Measurements from ENCODE around the gene ZNF536. TPM values are rescaled to one million over a fixed set of nuclear protein-coding genes. Genes with fewer than 3 reads are reported as not detected.

ZNF536 gene
- total and polyA plus RNA-seq, 2 of the 4 experiments (the other 2 are of a cell fraction) = not detected

GRCh38 chr19:30381366-30381765 is 9.2 kb downstream of the ZNF536 start:
- Histone ChIP-seq H3K9ac (ENCODE audit: low read depth, low read length) (no peak overlapping the region), H3K36me3 (ENCODE audit: control insufficient read depth, insufficient read depth, low read length) (no peaks in the 10 kb centered on the region), H3K4me3 (ENCODE audit: insufficient read depth, low read depth, low read length) (no peak overlapping the region), H3K14ac (replicated peaks; ENCODE audit: low read depth, low read length) (no peak overlapping the region), H3K27me3 (ENCODE audit: control insufficient read depth, insufficient read depth, low read length) (no peaks in the 10 kb centered on the region), H2BK5ac (ENCODE audit: low read depth, low read length, poor library complexity, severe bottlenecking) (no peak overlapping the region), H3K4me1 (ENCODE audit: control insufficient read depth, insufficient read depth, low read length) (no peaks in the 10 kb centered on the region), H2BK15ac (ENCODE audit: low read depth, low read length) (no peak overlapping the region), H4K91ac (ENCODE audit: insufficient read depth, low read depth, low read length) (no peak overlapping the region), H3K79me1 (ENCODE audit: low read depth in 1 of 2, low read length in 2 of 2) (no peaks in the 10 kb centered on the region), H4K20me1 (ENCODE audit: insufficient read depth, low read length) (no peaks in the 10 kb centered on the region), H3K23ac (ENCODE audit: low read depth, low read length) (no peak overlapping the region), H2AK9ac (replicated peaks; ENCODE audit: low read depth, low read length, poor library complexity) (no peak overlapping the region), H4K8ac (ENCODE audit: low read depth in 2 of 2, low read length in 2 of 2) (no peak overlapping the region), H3K4ac (ENCODE audit: low read depth, low read length) (no peak overlapping the region), H3K18ac (ENCODE audit: low read depth, low read length) (no peak overlapping the region), H2BK120ac (ENCODE audit: low read depth, low read length) (no peak overlapping the region), H4K5ac (ENCODE audit: low read depth, low read length) (no peak overlapping the region), H2BK20ac (ENCODE audit: low read depth, low read length) (no peak overlapping the region), H3K9me1 (ENCODE audit: insufficient read depth, low read length) (no peaks in the 10 kb centered on the region), H3K4me2 (ENCODE audit: low read depth, low read length) (no peak overlapping the region), H2AK5ac (ENCODE audit: low read depth, low read length) (no peak overlapping the region), H3K9me3 (ENCODE audit: control insufficient read depth, insufficient read depth, low read length) (peaks cover 29% of the 10 kb centered on the region), H2AFZ (replicated peaks; ENCODE audit: low read length, poor library complexity) (no peak overlapping the region), H3K27ac (ENCODE audit: insufficient read depth, low read length) (no peak overlapping the region), H3K56ac (ENCODE audit: extremely low read depth, insufficient read depth, low read length) (no peak overlapping the region)
- dilution Hi-C loops (cut with HindIII; ENCODE audit: low sequenced_read_pairs, unreplicated experiment) = no loop called here
- ATAC-seq (ENCODE audit: low read depth) = no peak
- BruUV-seq (replicated peaks) = no TSS peak
- ChIA-PET POLR2A (ENCODE audit: unreplicated experiment) (no interaction called here), CTCF (no interaction called here)
- DNase-seq = no peak
- TF ChIP-seq CHD1 (IDR thresholded peaks at IDR 0.05; ENCODE audit: low read depth, low read length) = no peak
- no peak for TF ChIP-seq CEBPB (IDR thresholded peaks at IDR 0.05; ENCODE audit: low read depth, low read length)
- no peak for TF ChIP-seq USF2 (IDR thresholded peaks at IDR 0.05; ENCODE audit: low read depth, low read length)
- no peak for TF ChIP-seq SMC3 (IDR thresholded peaks at IDR 0.05; ENCODE audit: low read depth, low read length)
- no peak for TF ChIP-seq RAD21 (IDR thresholded peaks at IDR 0.05; ENCODE audit: low read length)
- no peak for TF ChIP-seq ELK1 (IDR thresholded peaks at IDR 0.05; ENCODE audit: borderline replicate concordance, low read depth, low read length)
- no peak for TF ChIP-seq POLR2A (IDR thresholded peaks at IDR 0.05; ENCODE audit: low read depth, low read length)
- intact Hi-C loops (cut with micrococcal nuclease) = no loop called here
- 57% methylated on average over 2 of the region's 4 CpGs; no CpG with 5 or more reads in 1 of the 2 experiments for WGBS, 2 experiments (ENCODE audit: extremely low coverage in 2 of 2, insufficient read length in 1 of 2)
- in situ Hi-C loops (cut with MboI; ENCODE audit: low sequenced_read_pairs) = no loop called here

Measured in IMR-90 (cell line).